VCaP (cell line): Measurements from ENCODE around the gene PGGHG.

Experiments used
- H3K27ac ChIP-seq: fragments of 450-650 bp; 2 replicates; pipeline ENCODE4 v1.5.1; 2017
- TF ChIP-seq, protein P1 (sequence below): fragments of 450-650 bp; conservative IDR thresholded peaks from 2 replicates; pipeline ENCODE4 v1.5.1; 2017; ENCODE audit warnings: mild to moderate bottlenecking, moderate library complexity

The PGGHG gene

DNA sequence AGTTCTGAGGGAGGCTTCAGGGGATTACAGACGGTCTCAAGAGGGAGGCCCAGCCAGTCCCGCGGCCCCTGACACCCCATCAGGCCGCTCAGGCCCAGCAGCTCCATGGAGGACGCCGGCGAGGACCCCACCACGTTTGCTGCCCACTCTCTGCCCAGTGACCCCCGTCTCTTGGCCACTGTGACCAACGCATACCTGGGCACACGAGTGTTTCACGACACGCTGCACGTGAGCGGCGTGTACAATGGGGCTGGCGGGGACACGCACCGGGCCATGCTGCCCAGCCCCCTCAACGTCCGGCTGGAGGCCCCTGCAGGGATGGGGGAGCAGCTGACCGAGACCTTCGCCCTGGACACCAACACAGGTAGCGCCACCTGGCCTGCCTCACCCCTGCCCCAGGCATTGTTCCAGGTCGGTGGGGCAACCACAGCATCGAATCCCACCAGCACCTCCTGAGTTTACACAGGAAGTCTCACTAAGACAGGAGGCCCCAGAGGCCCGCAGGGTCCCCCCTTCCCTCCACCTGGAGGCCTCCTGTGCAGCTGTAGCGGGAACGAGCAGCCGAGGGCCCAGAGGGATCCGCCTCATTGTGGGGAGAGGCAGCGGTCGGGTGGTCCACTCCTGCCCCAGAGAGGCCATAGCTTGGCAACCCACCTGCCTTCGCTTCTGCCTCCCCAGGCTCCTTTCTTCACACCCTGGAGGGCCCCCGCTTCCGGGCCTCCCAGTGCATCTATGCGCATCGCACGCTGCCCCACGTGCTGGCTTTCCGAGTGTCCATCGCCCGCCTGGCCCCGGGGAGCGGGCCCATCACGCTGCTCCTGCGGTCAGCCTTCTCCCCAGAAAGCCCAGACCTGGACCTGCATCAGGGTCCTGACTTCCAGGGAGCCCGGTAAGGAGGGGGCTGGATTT is 1.0 kb downstream of the PGGHG start:
- TF ChIP-seq, protein P1, sequence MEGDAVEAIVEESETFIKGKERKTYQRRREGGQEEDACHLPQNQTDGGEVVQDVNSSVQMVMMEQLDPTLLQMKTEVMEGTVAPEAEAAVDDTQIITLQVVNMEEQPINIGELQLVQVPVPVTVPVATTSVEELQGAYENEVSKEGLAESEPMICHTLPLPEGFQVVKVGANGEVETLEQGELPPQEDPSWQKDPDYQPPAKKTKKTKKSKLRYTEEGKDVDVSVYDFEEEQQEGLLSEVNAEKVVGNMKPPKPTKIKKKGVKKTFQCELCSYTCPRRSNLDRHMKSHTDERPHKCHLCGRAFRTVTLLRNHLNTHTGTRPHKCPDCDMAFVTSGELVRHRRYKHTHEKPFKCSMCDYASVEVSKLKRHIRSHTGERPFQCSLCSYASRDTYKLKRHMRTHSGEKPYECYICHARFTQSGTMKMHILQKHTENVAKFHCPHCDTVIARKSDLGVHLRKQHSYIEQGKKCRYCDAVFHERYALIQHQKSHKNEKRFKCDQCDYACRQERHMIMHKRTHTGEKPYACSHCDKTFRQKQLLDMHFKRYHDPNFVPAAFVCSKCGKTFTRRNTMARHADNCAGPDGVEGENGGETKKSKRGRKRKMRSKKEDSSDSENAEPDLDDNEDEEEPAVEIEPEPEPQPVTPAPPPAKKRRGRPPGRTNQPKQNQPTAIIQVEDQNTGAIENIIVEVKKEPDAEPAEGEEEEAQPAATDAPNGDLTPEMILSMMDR = no peak

DNA sequence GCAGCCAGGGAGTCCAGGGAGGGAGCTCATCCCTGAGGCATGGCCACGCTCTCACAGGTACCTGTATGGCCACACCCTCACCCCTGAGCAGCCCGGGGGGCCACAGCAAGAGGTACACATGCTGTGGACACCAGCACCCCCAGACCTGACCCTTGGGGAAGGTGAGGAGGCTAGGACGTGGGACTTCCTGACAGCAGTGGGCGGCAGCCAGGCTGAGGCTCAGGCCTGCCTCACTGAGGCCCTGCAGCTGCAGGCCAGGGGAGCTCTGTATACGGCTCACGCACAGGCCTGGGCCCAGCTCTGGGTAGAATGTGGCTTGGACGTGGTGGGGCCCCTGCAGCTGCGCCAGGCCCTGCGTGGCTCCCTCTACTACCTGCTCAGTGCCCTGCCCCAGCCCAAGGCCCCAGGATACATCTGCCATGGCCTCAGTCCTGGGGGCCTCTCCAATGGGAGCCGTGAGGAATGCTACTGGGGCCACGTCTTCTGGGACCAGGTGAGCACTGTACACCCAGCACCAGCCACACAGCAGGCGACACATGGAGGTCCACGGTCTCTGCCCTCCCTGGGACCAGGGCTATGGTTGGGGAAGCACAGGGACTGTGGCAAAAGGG is 1.8 kb downstream of the PGGHG start:
- TF ChIP-seq, protein P1 = no peak
- H3K27ac ChIP-seq = no peak overlapping the region

More for the DNA sequence above, 1.0 kb downstream of the PGGHG start:
- no peak overlapping the region; the same call in 1 of the 2 replicates for H3K27ac ChIP-seq

DNA sequence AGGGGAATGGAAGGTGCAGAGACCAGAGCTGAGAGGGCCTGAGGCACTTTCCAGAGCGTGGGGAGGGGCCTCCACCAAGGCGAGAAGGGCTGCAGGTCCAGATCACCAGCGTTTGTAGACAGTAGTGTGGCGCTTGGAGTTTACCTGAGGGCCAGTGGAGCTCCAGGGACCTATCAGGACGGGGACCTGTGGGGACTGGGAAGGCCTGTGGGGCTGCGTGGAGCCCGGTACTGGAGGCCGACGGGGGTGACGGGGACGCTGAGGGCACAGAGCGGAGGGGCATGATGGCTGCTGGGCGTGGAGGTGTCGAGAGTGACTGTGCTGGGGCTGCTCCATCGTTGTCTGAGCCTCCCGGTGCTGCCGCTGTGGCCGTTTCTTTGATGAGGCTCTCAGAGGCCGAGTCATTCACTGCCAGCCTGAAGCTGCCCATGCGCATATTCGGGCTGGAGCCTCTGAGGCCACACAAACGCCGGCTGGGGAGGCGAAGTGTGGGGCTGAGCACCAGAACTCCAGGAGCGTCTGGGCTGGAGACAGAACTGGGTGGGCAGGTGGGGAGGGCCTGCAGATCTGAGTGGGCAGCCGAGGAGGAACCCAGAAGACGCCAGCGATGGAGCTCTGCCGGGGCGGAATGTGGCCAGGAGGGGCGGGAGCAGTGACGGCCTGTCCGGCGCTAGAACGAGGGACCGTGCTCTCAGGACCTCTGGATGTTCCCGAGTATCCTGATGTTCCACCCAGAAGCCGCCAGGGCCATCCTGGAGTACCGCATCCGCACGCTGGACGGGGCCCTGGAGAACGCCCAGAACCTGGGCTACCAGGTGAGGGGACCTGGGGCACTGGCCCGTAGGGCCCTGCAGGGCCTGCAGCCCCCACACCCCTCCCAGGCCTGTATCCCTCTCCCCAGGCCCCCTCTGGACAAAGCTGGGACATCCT is 2.6 kb downstream of the PGGHG start:
- H3K27ac ChIP-seq = no peak overlapping the region
- TF ChIP-seq, protein P1 = no peak

DNA sequence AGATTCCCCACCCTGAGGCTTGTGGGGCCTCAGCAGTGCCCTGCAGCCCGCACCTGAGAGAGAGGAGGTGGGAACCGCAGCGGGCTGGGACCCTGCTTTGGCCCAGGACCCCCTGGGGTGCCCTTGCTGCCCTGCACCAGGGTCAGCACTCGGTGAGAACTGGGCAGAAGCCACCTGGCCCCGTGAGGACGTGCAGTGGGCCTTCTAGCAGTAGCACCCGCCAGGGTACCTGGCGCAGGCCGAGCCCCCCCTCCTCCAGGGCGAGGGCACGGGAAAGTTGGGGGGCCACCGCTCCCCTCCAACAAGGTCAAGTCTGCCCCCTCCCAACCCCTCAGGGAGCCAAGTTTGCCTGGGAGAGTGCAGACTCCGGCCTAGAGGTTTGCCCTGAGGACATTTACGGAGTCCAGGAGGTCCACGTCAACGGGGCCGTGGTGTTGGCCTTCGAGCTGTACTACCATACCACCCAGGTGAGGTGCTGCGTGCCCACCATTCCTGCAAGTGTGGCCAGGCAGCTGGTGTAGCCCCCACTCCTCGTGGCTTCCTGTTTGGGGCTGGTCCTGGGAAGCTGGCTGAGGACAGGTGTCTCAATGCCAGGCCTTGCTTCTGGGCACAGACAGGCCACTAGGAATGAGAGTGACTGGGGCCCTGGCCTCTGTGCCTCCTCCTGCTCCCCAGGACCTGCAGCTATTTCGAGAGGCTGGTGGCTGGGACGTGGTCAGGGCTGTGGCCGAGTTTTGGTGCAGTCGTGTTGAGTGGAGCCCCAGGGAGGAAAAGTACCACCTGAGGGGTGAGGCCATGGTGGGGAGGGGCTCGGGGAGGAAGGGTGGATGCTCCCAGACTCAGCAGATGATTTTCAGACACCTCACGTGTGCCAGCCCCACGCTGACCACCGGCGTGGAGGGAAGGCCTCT is 3.5 kb downstream of the PGGHG start:
- no peak overlapping the region for H3K27ac ChIP-seq
- TF ChIP-seq, protein P1 = no peak

DNA sequence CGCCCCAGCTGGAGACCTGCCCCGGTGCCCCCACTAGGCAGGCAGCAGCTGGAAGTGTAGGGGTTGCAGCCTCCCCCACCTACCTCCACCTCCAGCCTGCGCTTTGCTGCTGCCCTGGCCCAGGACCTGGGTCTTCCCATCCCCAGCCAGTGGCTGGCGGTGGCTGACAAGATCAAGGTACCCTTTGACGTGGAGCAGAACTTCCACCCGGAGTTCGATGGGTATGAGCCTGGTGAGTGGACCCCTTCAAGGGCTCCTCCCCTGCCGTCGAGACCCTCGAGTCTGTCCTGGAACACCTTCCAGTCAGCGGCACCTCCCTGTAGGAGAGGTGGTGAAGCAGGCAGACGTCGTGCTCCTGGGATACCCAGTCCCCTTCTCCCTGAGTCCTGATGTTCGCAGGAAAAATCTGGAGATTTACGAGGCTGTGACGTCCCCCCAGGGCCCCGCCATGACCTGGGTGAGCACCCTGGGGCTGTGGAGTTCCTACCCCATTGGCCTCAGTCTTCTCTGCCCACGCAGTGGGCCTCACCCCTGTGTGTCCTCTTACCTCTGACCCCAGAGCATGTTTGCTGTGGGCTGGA is 4.4 kb downstream of the PGGHG start:
- no peak overlapping the region for H3K27ac ChIP-seq
- TF ChIP-seq, protein P1 = no peak

DNA sequence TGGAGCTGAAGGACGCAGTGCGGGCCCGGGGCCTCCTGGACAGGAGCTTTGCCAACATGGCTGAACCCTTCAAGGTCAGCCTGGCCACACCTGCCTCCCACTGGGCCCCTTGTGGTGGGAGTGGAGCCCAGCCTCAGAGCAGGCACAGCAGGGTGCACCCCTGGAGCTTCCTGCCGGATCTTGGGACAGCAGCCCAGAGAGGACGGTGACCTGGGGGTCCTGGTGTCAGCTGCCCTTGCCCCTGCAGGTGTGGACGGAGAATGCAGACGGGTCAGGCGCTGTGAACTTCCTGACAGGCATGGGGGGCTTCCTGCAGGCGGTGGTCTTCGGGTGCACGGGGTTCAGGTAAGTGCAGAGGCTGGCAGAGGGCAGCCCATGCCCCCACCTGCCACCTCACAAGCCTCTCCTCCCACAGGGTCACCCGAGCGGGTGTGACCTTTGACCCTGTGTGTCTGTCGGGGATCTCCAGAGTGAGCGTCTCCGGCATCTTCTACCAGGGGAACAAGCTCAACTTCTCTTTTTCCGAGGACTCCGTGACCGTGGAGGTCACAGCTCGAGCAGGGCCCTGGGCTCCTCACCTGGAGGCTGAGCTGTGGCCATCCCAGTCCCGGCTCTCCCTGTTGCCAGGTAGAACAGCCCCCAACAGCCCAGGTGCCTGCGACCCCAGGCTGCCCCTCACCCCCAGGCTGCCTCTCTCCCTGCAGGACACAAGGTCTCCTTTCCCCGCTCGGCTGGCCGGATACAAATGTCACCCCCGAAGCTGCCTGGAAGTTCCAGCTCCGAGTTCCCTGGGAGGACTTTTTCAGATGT is 5.1 kb downstream of the PGGHG start:
- H3K27ac ChIP-seq = no peak overlapping the region
- TF ChIP-seq, protein P1 = no peak
